HEK293 (cell line): ENCODE measurements around the gene FANCL.
A peak's percentile ranks its signal among the peaks of the same experiment; 100 is the strongest.
"Not testable (repeated sequence)": the region's sequence is repeated elsewhere in the genome, so short reads cannot be mapped to it uniquely, and the experiment has no call there.

Source experiments
- CTCF ChIA-PET: fragments of 350-600 bp; formaldehyde crosslinking; extraction: SDS; loops from one replicate; lab custom pipeline; 2021; ENCODE audit warnings: antibody characterized with exemption; lab: Yijun Ruan, JAX
- POLR2A ChIA-PET: fragments of 300-600 bp; formaldehyde crosslinking; extraction: SDS; loops from one replicate; lab custom pipeline; 2020; ENCODE audit warnings: antibody characterized with exemption, inconsistent platforms; lab: Yijun Ruan, JAX
- H3K27ac ChIP-seq: fragments of 200-500 bp; sonication (Bioruptor generic); 2 replicates; pipeline ENCODE4 v1.5.1; 2014; ENCODE audit warnings: low read depth, low read length, control low read depth, inconsistent platforms; ENCODE audit errors: extremely low read depth
- H3K36me3 ChIP-seq, 2 experiments: fragments of 200-500 bp in 1 of 2; sonication (Bioruptor generic) in 1 of 2; 1 replicate in 1 of 2; 2 replicates in 1 of 2; pipeline ENCODE4 v1.5.1; 2014 to 2017; ENCODE audit warnings: inconsistent platforms in 2 of 2, low read length in 2 of 2; ENCODE audit not compliant: control insufficient read depth in 2 of 2, insufficient read depth in 1 of 2
- H3K4me1 ChIP-seq: fragments of 200-500 bp; sonication (Bioruptor generic); 2 replicates; pipeline ENCODE4 v1.5.1; 2014; ENCODE audit warnings: mild to moderate bottlenecking, low read length, inconsistent platforms; ENCODE audit not compliant: control insufficient read depth, insufficient read depth
- H3K4me3 ChIP-seq: 2 replicates; pipeline ENCODE4 v1.5.1; 2011; ENCODE audit warnings: low read depth, mild to moderate bottlenecking, control low read depth, low read length, moderate library complexity
- H3K9me3 ChIP-seq: fragments of 200-500 bp; sonication (Bioruptor generic); 2 replicates; pipeline ENCODE4 v1.5.1; 2014; ENCODE audit warnings: low read depth, low read length, inconsistent platforms; ENCODE audit not compliant: control insufficient read depth, insufficient read depth
- IKZF3 ChIP-seq: fragments of 450-650 bp; IDR thresholded peaks from 2 replicates; pipeline ENCODE4 v1.5.0; 2018; ENCODE audit warnings: missing biosample characterization, mild to moderate bottlenecking, missing genetic modification characterization, moderate library complexity
- PRDM1 ChIP-seq: fragments of 450-650 bp; formaldehyde crosslinking; IDR thresholded peaks from 2 replicates; pipeline ENCODE4; 2016; ENCODE audit warnings: missing biosample characterization, missing genetic modification characterization
- SP7 ChIP-seq: fragments of 450-650 bp; formaldehyde crosslinking; IDR thresholded peaks from 2 replicates; pipeline ENCODE4 v1.5.1; 2016; ENCODE audit warnings: missing biosample characterization, missing genetic modification characterization
- ZNF146 ChIP-seq: fragments of 450-650 bp; formaldehyde crosslinking; IDR thresholded peaks from 2 replicates; pipeline ENCODE4 v1.5.1; 2016; ENCODE audit warnings: missing biosample characterization, missing genetic modification characterization
- ZNF311 ChIP-seq: fragments of 450-650 bp; formaldehyde crosslinking; IDR thresholded peaks from 2 replicates; pipeline ENCODE4 v1.5.1; 2017; ENCODE audit warnings: missing biosample characterization, missing genetic modification characterization, borderline replicate concordance
- ZNF362 ChIP-seq: fragments of 450-650 bp; formaldehyde crosslinking; IDR thresholded peaks from 2 replicates; pipeline ENCODE4 v1.5.1; 2016; ENCODE audit warnings: missing biosample characterization, missing genetic modification characterization
- ZNF426 ChIP-seq: fragments of 450-650 bp; formaldehyde crosslinking; IDR thresholded peaks from 2 replicates; pipeline ENCODE4 v1.5.1; 2017; ENCODE audit warnings: missing biosample characterization, missing genetic modification characterization, mild to moderate bottlenecking, inconsistent platforms, moderate library complexity
- ZNF629 ChIP-seq: fragments of 450-650 bp; formaldehyde crosslinking; IDR thresholded peaks from 2 replicates; pipeline ENCODE4 v1.5.1; 2017; ENCODE audit warnings: missing biosample characterization, missing genetic modification characterization
- ZNF660 ChIP-seq: fragments of 450-650 bp; IDR thresholded peaks from 2 replicates; pipeline ENCODE4 v1.5.1; 2018; ENCODE audit warnings: missing biosample characterization, mild to moderate bottlenecking, missing genetic modification characterization
- ZNF692 ChIP-seq: fragments of 450-650 bp; formaldehyde crosslinking; IDR thresholded peaks from 2 replicates; pipeline ENCODE4 v1.5.1; 2016; ENCODE audit warnings: missing biosample characterization, missing genetic modification characterization
- ZNF707 ChIP-seq: fragments of 450-650 bp; formaldehyde crosslinking; IDR thresholded peaks from 2 replicates; pipeline ENCODE4 v1.5.1; 2016; ENCODE audit warnings: missing biosample characterization, missing genetic modification characterization

Gene FANCL

GRCh38 chr2:58146707-58147106, 94.4 kb downstream of the FANCL start:
- H3K4me1 ChIP-seq: no peaks in the 10 kb centered on the region; the same call in 1 of the 2 replicates
- no peaks in the 10 kb centered on the region for H3K9me3 ChIP-seq
- no peak overlapping the region for H3K4me3 ChIP-seq
- TF ChIP-seq ZNF426 (tag by site-specific recombination) (no peak), ZNF660 (tag by site-specific recombination) (0 out of 2 replicates have a peak, but pooled peaks have one; percentile 24), ZNF629 (tag by site-specific recombination) (peak; percentile 49), ZNF362 (tag by site-specific recombination) (0 out of 2 replicates have a peak, but pooled peaks have one; percentile 51), SP7 (tag by site-specific recombination) (peak; percentile 45; the same call in 1 of the 2 replicates)
- CTCF ChIA-PET: no interaction called here
- POLR2A ChIA-PET: no interaction called here
- no peak overlapping the region for H3K27ac ChIP-seq
- peaks cover 0 to 4% of the 10 kb centered on the region in 2 experiments; a peak in 1 of 3 replicates for H3K36me3 ChIP-seq

GRCh38 chr2:58145769-58146168, 95.4 kb downstream of the FANCL start:
- H3K27ac ChIP-seq, CTCF ChIA-PET, H3K4me1 ChIP-seq, H3K36me3 ChIP-seq, H3K4me3 ChIP-seq, H3K9me3 ChIP-seq, POLR2A ChIA-PET: not testable (repeated sequence)
- TF ChIP-seq ZNF146 (tag by site-specific recombination): peak; percentile 79; the same call in 1 of the 2 replicates

- Histone ChIP-seq H3K4me3 (no peak overlapping the region), H3K9me3 (no peaks in the 10 kb centered on the region), H3K4me1 (no peaks in the 10 kb centered on the region), H3K36me3 (peaks cover 0 to 4% of the 10 kb centered on the region in 2 experiments; a peak in 1 of 3 replicates), H3K27ac (no peak overlapping the region)
- TF ChIP-seq SP7 (tag by site-specific recombination): peak; percentile 58
- TF ChIP-seq ZNF311 (tag by site-specific recombination): no peak
- ChIA-PET POLR2A (no interaction called here), CTCF (no interaction called here)
These were observed 100.5 kb downstream of the FANCL start for GRCh38 chr2:58140508-58141072.

- CTCF ChIA-PET: no interaction called here
These were observed 102.6 kb downstream of the FANCL start for GRCh38 chr2:58138396-58139030.

More at GRCh38 chr2:58138396-58139030, 102.6 kb downstream of the FANCL start:
- H3K4me3 ChIP-seq: no peak overlapping the region
- peaks cover 0 to 2% of the 10 kb centered on the region in 2 experiments; a peak in 1 of 3 replicates for H3K36me3 ChIP-seq
- H3K27ac ChIP-seq: no peak overlapping the region
- TF ChIP-seq ZNF707 (tag by site-specific recombination) (no peak), IKZF3 (no peak), PRDM1 (tag by site-specific recombination) (0 out of 2 replicates have a peak, but pooled peaks have one; percentile 25), ZNF692 (tag by site-specific recombination) (no peak)
- POLR2A ChIA-PET: no interaction called here
- H3K9me3 ChIP-seq: no peaks in the 10 kb centered on the region
- no peaks in the 10 kb centered on the region for H3K4me1 ChIP-seq
